CD1c-positive myeloid dendritic cell (primary cell): ENCODE data around the gene LCOR.
"Not testable (repeated sequence)": the region's sequence is repeated elsewhere in the genome, so short reads cannot be mapped to it uniquely, and the experiment has no call there.

ENCODE experiments used
- DNase-seq: peaks from one replicate; pipeline ENCODE4 v3.0.0-alpha.2; 2016; ENCODE audit errors: extremely low spot score

LCOR gene

DNA sequence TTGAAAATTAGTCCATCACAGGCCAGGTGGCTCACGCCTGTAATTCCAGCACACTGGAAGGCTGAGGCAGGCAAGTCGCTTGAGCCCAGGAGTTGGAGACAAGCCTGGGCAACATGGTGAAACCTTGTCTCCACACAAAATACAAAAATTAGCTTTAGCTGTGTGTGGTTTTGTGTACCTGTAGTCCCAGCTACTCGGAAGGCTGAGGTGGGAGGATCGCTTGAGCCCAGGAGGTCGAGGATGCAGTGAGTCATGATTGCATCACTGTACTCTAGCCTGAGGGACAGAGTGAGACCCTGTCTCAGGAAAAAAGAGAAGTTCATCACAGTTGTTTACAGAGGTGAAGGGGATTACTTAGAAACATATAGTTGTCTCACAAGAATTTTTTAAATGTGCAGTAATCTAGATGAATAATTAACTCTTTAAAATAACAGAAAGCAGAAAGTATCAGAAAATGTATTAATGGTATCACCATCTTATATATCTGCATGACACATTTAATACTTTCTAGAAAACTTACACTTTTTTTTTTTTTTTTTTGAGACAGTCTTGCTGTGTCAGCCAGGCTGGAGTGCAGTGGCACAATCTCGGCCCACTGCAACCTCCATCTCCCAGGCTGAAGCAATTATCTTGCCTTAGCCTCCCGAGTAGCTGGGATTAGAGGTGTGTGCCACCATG is 8.9 kb downstream of the LCOR start:
- DNase-seq: peak; percentile 55

DNA sequence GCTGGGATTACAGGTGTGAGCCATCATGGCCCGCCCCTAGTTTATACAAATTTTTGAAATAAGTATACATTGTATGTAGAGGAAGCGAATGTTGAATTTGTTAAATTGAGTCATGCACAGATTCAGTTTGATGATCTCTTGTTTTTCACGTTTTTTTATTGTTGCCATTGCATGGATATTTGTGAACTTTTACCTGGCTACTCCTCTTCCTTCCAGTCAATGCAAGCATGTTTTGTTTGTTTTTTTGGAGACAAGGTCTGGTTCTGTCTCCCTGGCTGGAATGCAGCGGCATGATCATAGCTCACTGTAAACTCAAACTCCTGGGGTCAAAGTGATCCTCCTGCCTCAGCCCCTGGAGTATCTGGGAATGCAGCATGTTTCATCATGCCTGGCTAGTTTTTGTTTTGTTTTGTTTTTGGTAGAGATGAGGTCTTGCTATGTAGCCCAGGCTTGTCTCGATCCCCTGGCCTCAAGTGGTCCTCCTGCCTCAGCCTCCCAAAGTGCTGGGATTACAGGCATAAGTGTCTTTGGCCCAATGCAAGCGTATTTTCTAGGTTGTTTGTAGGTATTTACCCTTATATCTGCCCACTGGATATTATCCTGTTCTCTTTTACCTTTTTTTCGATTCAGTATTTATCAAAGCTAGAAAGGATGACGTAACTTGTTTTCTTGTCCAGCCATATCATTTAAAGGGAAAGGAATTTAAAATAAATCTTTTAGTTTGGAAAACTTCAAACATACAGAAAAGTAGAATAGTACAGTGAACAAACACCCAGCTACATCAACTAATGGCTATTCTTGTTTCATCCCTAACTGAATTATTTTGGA is 11.0 kb downstream of the LCOR start:
- no peak for DNase-seq

DNA sequence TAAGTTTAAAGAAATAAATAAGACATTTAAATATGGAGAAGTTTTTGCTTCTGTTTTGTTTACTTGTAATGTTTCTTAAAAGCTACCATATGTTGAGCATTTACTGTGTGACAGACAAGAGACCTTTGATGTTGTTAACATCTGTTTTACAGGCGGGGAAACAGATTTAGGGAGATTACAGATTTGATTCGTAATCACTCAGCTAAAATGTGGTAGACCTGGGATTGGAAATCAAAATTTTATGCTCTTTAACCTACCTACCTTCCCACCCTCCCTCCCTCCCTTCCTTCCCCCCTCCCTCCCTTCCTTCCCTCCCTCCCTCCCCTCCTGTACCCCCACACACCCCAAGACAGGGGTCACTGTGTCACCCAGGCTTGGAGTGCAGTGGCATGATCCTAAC is 11.7 kb downstream of the LCOR start:
- no peak for DNase-seq

GRCh38 chr10:96846395-96846794 is 14.3 kb downstream of the LCOR start:
- no peak for DNase-seq

- DNase-seq: no peak
Measured at GRCh38 chr10:96846926-96847325, 14.8 kb downstream of the LCOR start.

DNA sequence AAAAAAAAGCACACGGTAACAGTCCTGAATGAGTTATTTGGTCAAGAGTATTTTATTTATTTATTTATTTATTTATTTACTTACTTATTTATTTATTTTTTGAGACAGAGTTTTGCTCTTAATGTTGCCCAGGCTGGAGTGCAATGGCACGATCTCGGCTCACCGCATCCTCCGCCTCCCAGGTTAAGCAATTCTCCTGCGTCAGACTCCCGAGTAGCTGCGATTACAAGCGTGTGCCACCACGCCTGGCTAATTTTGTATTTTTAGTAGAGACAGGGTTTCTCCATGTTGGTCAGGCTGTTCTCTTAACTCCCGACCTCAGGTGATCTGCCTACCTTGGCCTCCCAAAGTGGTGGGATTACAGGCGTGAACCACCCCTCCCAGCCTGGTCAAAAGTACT is 15.3 kb downstream of the LCOR start:
- DNase-seq: not testable (repeated sequence)

GRCh38 chr10:96850113-96850512 is 18.0 kb downstream of the LCOR start:
- DNase-seq: no peak

DNA sequence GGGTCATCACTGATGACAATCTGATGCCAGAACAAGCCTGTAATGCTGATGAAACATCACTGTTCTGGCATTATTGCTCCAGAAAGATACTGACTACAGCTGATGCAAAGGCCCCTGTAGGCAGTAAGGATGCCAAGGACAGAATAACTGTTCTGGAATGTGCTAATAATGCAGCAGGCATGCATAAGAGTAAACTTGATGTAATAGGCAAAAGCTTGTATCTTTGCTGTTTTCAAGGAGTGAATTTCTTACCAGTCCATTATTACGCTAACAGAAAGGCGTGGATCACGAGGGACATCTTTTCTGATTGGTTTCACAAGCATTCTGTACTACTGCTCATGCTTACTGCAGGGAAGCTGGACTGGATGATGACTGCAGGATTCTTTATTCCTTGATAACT is 18.7 kb downstream of the LCOR start:
- DNase-seq: no peak

DNA sequence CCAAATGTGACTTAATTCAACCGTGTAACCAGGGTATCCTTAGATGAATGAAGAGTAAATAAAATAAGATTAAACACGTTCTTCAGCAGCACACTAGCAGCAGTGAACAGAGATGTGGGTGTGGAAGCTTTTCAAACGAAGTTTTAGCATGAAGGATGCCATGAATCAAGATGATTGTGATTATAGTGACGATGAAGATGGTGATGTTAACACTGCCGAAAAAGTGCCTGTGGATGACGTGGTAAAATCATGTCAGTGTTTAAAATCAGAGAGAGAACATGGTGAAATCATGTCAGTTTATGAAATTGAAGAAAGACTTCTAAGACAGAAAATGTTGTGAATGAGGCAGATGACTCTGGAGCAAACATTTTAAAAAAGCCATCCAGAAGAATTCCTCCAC is 19.2 kb downstream of the LCOR start:
- no peak for DNase-seq

- DNase-seq: no peak
Measured at GRCh38 chr10:96856317-96856716, 24.2 kb downstream of the LCOR start.

- DNase-seq: no peak
Measured at GRCh38 chr10:96857301-96858012, 25.4 kb downstream of the LCOR start.

- no peak for DNase-seq
Measured at GRCh38 chr10:96858038-96858705, 26.1 kb downstream of the LCOR start.

DNA sequence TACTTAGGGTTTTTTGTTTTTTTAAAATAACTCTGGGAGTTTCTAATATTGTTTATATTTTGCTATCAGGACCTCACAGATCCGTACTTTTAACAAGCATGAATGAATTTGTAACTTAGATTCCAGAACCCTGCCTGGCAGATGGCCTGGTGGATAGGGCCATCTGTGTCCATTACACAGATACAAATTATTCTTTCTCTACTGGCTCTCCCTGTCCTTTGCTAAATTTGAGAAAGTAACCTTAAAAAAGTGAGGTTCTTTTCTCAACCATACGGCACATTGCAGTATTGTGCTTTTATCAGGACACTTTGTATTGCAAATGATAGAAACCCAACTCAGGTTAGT is 26.6 kb downstream of the LCOR start:
- DNase-seq: no peak

GRCh38 chr10:96860631-96861277 is 28.7 kb downstream of the LCOR start:
- no peak for DNase-seq

- DNase-seq: no peak
Measured at GRCh38 chr10:96863922-96864543, 31.9 kb downstream of the LCOR start.

DNA sequence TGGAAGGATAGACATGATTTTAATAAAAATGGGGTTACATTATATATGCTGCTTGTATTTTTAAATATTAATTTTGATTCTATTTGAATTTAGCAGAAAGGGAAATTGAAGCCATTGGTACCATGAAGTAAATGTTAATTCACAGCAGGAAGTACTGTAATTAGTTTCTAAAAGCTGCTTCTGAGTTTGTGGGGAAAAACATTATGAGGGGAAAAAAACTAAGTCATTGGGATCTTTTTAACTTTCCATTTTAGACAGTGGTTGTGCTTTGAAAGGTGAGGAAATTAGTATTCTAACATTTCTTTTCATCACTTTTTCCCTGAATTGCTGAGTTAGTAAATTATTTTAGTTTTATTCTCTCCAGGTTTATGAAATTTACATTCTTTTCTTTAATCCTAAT is 41.0 kb downstream of the LCOR start:
- no peak for DNase-seq

DNA sequence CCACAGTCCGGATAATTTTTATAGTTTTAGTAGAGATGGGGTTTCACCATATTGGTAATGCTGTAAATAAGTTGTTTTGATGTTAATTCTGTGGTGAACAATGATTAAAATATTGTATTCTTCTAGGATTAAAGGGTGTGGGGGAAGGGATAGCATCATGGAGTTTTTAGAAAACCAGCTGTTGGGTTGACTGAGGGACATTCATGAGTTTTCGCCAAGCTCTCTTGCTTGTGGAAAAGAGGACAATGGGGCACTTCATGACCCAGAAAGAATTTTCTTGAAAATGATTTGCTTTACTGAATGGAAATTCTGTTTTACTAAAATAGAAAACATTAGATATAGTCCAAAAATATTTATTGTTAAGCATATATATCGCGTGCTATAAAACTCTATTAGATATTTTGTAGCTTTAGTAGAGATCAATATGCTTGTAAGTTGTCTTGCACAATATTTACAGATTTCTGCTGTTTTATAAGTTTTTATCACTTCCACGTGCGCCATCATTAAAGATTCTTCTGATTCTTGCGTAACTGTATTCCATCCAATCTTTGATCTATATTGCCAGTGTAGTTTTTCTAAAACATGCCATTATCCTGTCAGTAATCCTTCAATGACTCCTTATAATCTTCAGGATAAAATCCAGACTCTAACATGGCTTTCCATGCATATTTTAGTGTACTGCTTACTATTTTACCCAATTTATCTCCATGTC is 41.8 kb downstream of the LCOR start:
- no peak for DNase-seq

GRCh38 chr10:96878057-96878456 is 46.0 kb downstream of the LCOR start:
- no peak for DNase-seq

GRCh38 chr10:96880575-96880974 is 48.5 kb downstream of the LCOR start:
- no peak for DNase-seq

DNA sequence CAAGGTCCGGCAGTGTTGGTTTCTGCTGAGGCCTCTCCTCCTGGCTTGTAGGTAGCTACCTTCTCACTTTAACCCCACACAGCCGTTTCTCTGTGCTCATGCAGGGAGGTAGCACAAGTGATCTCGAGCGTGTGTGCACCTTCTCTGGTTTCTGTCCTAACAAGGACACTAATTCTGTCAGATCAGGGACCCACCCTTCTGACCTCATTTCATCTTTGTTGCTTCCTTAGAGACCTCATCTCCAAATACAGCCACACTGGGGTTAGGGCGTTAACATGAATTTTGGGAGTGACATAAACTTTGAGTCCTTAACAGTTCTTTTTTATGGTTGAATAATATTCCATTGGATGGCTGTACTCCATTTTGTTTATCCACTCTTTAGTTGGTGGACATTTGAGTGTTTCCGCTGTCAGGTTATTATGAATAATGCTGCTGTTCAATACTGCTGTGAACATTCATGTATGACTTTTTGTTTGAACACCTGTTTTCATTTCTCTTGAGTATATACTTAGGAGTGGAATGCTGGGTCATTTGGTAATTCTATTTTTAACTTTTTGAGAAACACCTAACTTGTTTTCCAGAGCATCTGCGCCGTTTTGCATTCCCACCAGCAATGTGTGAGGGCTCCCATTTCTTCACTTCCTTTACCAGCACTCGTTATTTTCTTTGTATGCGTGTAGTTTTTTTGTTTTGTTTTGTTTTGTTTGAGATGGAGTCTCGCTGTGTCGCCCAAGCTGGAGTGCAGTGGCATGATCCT is 57.5 kb downstream of the LCOR start:
- DNase-seq: no peak
